Common myeloid progenitor, CD34-positive (primary cell): ENCODE data around the gene TXN.

Source experiments
- CTCF ChIA-PET: fragments of 350-600 bp; sonication (Branson Sonifier 250); formaldehyde crosslinking; loops from one replicate; lab custom pipeline; 2021; ENCODE audit warnings: antibody characterized with exemption; lab: Charles Lee
- POLR2A ChIA-PET: fragments of 350-600 bp; sonication (Branson Sonifier 250); formaldehyde crosslinking; loops from one replicate; lab custom pipeline; 2021; ENCODE audit warnings: antibody characterized with exemption; lab: Charles Lee
- DNase-seq, 3 donors: peaks; one replicate each; pipeline versions ENCODE4 v3.0.0 to v3.0.0-alpha.2; 2013
- H3K27ac ChIP-seq, 2 experiments: 1 replicate in 1 of 2; 2 replicates in 1 of 2; pipeline ENCODE4 v1.7.0; 2013; ENCODE audit warnings: inconsistent platforms in 2 of 2, low read length in 2 of 2, mild to moderate bottlenecking in 2 of 2, low read depth in 1 of 2, moderate library complexity in 1 of 2; ENCODE audit not compliant: severe bottlenecking in 2 of 2, insufficient read depth in 1 of 2, poor library complexity in 1 of 2
- H3K27me3 ChIP-seq, 5 experiments: replicated peaks in 2 of 5; 1 replicate in 3 of 5; 2 replicates in 2 of 5; pipeline versions ENCODE4 v1.6.1 to v1.7.0; 2013; ENCODE audit warnings: low read length in 4 of 5, mild to moderate bottlenecking in 2 of 5, moderate library complexity in 2 of 5, inconsistent platforms in 1 of 5; ENCODE audit not compliant: insufficient read depth in 5 of 5, control insufficient read depth in 4 of 5
- H3K36me3 ChIP-seq, 4 experiments: 1 replicate in 2 of 4; 2 replicates in 2 of 4; pipeline versions ENCODE4 v1.6.1 to v1.7.0; 2013; ENCODE audit warnings: low read length in 3 of 4, control low read depth in 1 of 4, mild to moderate bottlenecking in 1 of 4; ENCODE audit not compliant: control insufficient read depth in 4 of 4, insufficient read depth in 4 of 4
- H3K4me1 ChIP-seq, 4 experiments: 1 replicate in 3 of 4; 2 replicates in 1 of 4; pipeline versions ENCODE4 v1.6.1 to v1.7.1; 2013; ENCODE audit warnings: low read length in 3 of 4, mild to moderate bottlenecking in 3 of 4, control low read depth in 1 of 4, inconsistent platforms in 1 of 4, moderate library complexity in 1 of 4; ENCODE audit not compliant: control insufficient read depth in 4 of 4, insufficient read depth in 4 of 4; ENCODE audit errors: control extremely low read depth in 1 of 4
- H3K4me3 ChIP-seq, 7 experiments: 1 replicate in 4 of 7; 2 replicates in 3 of 7; pipeline versions ENCODE4 v1.5.1 to v1.7.0; 2013; ENCODE audit warnings: mild to moderate bottlenecking in 7 of 7, low read length in 6 of 7, moderate library complexity in 6 of 7, inconsistent platforms in 2 of 7, low read depth in 2 of 7, control low read depth in 1 of 7; ENCODE audit not compliant: insufficient read depth in 4 of 7, control insufficient read depth in 1 of 7; ENCODE audit errors: extremely low read depth in 1 of 7
- H3K9me3 ChIP-seq, 5 experiments: 1 replicate in 4 of 5; 2 replicates in 1 of 5; pipeline versions ENCODE4 v1.6.1 to v1.7.1; 2013; ENCODE audit warnings: low read length in 4 of 5, mild to moderate bottlenecking in 2 of 5, inconsistent platforms in 1 of 5, low read depth in 1 of 5, moderate library complexity in 1 of 5; ENCODE audit not compliant: control insufficient read depth in 4 of 5, insufficient read depth in 2 of 5; ENCODE audit errors: control extremely low read depth in 1 of 5
- WGBS: methylation state at CpG from one replicate; pipeline ENCODE4 v1.1.5; 2013; ENCODE audit not compliant: insufficient coverage; 5-methylcytosine and 5-hydroxymethylcytosine counted together

Gene TXN

DNA sequence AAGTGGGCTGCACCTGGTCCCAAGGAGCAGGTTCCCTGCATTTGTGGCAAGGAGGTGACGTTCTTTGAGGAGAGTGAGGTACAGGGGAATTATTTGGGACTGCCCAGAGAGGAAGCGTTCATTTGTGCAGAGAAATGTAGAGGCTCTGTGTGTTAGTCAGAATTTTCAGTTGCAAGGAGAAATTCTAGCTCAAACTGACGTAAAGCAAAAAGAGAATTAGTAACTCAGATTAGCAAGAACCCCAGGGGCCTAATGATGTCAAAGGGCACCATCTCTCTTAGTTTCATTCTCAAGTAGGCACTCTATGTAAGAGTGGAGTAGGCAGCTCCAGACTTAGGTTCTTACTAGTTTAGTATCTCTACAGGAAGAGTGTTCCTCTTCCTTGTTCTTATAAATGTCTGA is 2.4 kb upstream of the TXN start:
- H3K27me3 ChIP-seq: no peaks in the 10 kb centered on the region
- no peak overlapping the region for H3K4me3 ChIP-seq
- H3K27ac ChIP-seq: no peak overlapping the region
- ChIA-PET CTCF (interaction anchor here (1.6 to 2.1 kb wide), 3 partner anchors 9 to 39 kb away, joined by 3 to 11 read pairs (median 4); no protein-coding TSS in a partner anchor), POLR2A (no interaction called here)
- whole genome bisulfite sequencing: 93% methylated on average over 3 of the region's 3 CpGs
- no peak for DNase-seq
- H3K4me1 ChIP-seq: peaks cover 15 to 39% (median 33%) of the 10 kb centered on the region in 4 experiments
- peaks cover 0 to 4% (median 0%) of the 10 kb centered on the region in 4 experiments for H3K36me3 ChIP-seq
- H3K9me3 ChIP-seq: no peaks in the 10 kb centered on the region

DNA sequence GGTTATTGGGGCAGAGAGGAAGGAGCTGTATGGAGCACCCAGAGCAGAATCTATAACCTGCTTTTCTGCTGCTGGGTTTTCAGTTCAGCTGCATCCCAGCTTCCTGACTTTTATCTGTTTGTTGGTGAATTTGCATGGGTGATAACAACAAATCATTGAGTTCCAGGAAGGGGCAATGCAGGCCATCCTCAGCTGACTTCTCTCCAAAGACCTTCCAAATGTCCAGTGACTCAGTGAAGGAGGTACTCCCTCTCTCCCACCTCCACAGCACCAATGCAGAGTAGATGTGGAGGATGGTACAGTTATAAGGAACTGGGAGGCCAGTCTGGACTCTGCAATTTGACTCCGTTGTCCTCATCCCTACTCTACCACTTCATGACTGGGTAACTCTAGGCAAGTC is 1.6 kb upstream of the TXN start:
- H3K9me3 ChIP-seq: no peaks in the 10 kb centered on the region
- ChIA-PET CTCF (interaction anchor here (1.1 to 2.1 kb wide), 4 partner anchors 10 to 63 kb away, joined by 3 to 11 read pairs (median 4); no protein-coding TSS in a partner anchor), POLR2A (interaction anchor here (1.4 to 1.6 kb wide), 2 partner anchors 15 to 16 kb away, joined by 4 to 5 read pairs; no protein-coding TSS in a partner anchor)
- H3K4me3 ChIP-seq: peak overlapping the region in 6 of 7 experiments; percentile 63 to 95 (median 88)
- no peak for DNase-seq
- peaks cover 15 to 44% (median 36%) of the 10 kb centered on the region in 4 experiments for H3K4me1 ChIP-seq
- no peaks in the 10 kb centered on the region for H3K27me3 ChIP-seq
- H3K27ac ChIP-seq: peak overlapping the region; percentile 85 to 96
- WGBS: no CpG with 5 or more reads among the region's 1 CpG
- H3K36me3 ChIP-seq: peaks cover 0 to 9% (median 0%) of the 10 kb centered on the region in 4 experiments

DNA sequence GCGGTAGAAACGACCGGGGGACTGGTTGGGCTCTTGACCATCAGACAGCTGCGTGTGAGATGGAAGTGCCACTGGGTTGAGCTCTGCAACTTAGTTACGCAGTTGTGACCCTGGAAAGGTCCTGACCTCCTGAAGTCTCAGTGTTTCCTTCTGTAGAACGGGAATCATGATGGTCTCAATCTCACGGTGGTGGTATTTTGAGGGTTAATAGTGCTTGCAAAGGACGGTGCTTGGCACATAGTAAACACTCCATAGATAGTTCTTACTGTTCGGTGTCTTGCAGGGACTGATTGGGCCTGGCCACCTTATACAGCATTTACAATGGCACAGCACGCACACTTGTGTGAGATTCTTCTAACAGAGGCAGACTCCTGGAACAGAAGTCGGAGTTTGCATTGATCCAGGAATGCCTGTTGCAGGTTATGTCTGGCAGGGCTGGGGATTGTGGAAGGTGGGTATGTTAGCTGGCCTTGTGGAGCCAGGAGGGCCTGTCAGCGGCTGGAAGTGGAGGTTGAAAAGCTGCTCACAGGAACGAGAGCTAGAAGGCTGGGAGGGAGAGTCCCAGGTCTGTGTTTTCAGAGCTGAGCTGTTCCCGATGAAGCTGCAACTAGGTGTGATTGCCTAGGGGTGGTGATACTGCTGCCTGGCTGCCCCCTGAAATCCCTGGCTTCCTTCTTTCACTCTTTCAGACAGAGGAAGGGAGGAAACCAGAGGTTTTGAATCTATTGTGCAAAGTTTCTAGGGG is 962 bp upstream of the TXN start:
- peaks cover 0 to 9% (median 0%) of the 10 kb centered on the region in 4 experiments for H3K36me3 ChIP-seq
- H3K27ac ChIP-seq: peak overlapping the region; percentile 85 to 96
- ChIA-PET CTCF (interaction anchor here (1.1 to 2.1 kb wide), 4 partner anchors 11 to 64 kb away, joined by 3 to 11 read pairs (median 4); no protein-coding TSS in a partner anchor), POLR2A (interaction anchor here (0.6 to 1.6 kb wide), 5 partner anchors 12 to 72 kb away, joined by 3 to 5 read pairs (median 4); no protein-coding TSS in a partner anchor)
- H3K4me1 ChIP-seq: peaks cover 15 to 48% (median 38%) of the 10 kb centered on the region in 4 experiments
- DNase-seq: peak in 2 of 3 donors; percentile 6 to 22
- WGBS: 2% methylated on average over 9 of the region's 14 CpGs
- peak overlapping the region; percentile 63 to 95 (median 84) for H3K4me3 ChIP-seq
- no peaks in the 10 kb centered on the region for H3K9me3 ChIP-seq
- no peaks in the 10 kb centered on the region for H3K27me3 ChIP-seq

DNA sequence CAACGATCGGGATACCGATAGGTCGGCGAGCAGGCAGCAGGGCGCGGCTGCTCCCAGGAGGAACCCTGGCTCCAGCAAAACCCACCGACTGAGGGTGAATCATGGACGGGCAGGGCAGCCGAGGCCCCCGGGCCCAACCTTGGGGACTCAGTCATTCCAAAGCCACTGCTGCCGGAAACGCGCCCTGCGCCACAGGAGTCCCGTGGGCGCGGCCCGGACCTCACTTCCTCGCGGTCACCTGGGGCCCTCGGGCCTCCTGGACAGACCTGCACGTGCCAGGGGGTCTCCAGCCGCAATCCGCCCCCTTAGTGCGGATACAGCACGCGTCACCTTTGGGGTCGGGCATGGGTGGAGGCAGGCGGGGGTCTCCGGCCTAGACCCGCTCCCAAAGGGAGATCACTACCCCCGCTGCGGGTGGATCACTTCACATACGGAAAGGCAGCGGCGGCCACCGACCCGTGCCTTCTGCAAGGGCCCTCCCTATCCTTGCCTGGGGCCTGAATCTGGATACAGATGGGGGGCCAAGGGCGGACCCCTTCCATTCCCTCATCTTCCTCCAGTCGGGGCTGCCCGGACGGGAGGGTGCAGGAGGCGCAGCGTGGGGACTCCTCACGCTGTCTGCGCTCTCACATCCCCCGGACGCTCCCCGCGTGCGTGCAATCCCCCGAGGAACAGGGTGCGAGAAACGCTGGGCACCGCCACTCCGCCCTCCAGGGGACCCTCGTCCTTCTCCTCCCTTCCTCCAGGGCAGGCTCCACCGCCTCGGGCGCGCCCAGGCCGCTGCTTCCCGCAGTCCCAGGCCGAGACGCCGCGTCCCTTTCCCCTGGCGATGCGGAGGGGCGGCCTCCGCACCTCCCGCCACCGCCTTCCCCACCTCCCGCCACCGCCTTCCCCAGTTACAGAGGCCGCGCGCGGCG is 586 bp downstream of the TXN start:
- WGBS: 0% methylated on average over 67 of the region's 81 CpGs
- peak in 2 of 3 donors; percentile 58 to 69 for DNase-seq
- peak overlapping the region; percentile 83 to 85 for H3K27ac ChIP-seq
- no peaks in the 10 kb centered on the region for H3K9me3 ChIP-seq
- H3K4me1 ChIP-seq: peaks cover 15 to 53% (median 40%) of the 10 kb centered on the region in 4 experiments
- H3K27me3 ChIP-seq: no peaks in the 10 kb centered on the region
- POLR2A ChIA-PET: interaction anchor here (1.3 kb wide), 1 partner anchor 11 kb away, joined by 4 read pairs; no protein-coding TSS in a partner anchor
- peak overlapping the region; percentile 63 to 95 (median 84) for H3K4me3 ChIP-seq
- CTCF ChIA-PET: no interaction called here
- H3K36me3 ChIP-seq: peaks cover 0 to 13% (median 1%) of the 10 kb centered on the region in 4 experiments

DNA sequence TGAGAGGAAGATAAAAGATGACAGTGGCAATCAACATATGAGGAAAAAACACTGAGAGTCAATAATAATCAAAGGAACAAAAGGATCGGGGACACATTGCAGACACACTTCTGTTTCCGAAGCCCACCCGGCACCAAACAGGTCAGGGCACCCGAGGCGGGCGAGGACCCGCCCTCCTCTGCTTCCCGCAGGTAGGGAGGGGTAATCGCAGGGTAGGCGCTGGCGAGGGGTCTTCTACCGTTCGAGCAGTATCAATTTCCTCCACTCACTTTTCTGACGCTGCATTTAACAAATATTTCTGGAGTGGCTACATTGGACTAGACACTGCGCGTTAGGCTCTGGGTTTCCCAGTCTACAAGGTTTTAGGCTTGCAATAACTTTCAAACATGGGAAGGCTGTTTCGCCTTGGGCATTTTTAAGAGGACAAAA is 1.3 kb downstream of the TXN start:
- H3K4me1 ChIP-seq: peaks cover 15 to 53% (median 40%) of the 10 kb centered on the region in 4 experiments
- WGBS: 4% methylated on average over 11 of the region's 17 CpGs
- POLR2A ChIA-PET: no interaction called here
- DNase-seq: peak; percentile 18 to 60 (median 46)
- peak overlapping the region; percentile 63 to 95 (median 84) for H3K4me3 ChIP-seq
- no peaks in the 10 kb centered on the region for H3K9me3 ChIP-seq
- H3K27me3 ChIP-seq: no peaks in the 10 kb centered on the region
- CTCF ChIA-PET: no interaction called here
- H3K27ac ChIP-seq: peak overlapping the region; percentile 83 to 85
- H3K36me3 ChIP-seq: peaks cover 0 to 19% (median 5%) of the 10 kb centered on the region in 4 experiments

DNA sequence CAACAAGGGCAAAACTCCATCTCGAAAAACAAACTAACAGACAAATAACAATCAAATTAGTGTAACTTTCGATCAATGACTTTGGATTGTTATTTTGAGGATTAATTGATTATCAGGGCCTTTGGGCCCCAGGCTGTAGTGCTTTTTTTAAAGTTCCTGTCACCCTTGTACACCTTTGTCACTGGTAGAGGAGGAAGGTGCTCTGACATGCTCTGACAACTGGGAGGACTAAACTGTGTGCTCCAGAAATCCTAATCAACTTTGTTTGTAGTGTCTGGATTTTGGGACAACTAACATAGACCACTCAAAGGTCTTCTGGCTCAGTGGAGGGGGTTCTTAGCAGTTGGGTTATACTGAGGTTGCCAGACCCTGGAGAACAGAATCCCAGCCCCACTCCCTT is 1.8 kb downstream of the TXN start:
- ChIA-PET CTCF (no interaction called here), POLR2A (no interaction called here)
- H3K27ac ChIP-seq: peak overlapping the region; percentile 83 to 85
- WGBS: no CpG with 5 or more reads among the region's 2 CpGs
- DNase-seq: no peak
- H3K27me3 ChIP-seq: no peaks in the 10 kb centered on the region
- H3K4me1 ChIP-seq: peaks cover 15 to 53% (median 40%) of the 10 kb centered on the region in 4 experiments
- H3K4me3 ChIP-seq: peak overlapping the region in 6 of 7 experiments; percentile 63 to 95 (median 88)
- peaks cover 5 to 25% (median 10%) of the 10 kb centered on the region in 4 experiments for H3K36me3 ChIP-seq
- no peaks in the 10 kb centered on the region for H3K9me3 ChIP-seq
